ENCODE results near the gene DIAPH3. TPM values are rescaled to one million over a fixed set of nuclear protein-coding genes. Genes with fewer than 3 reads are reported as not detected.

The DIAPH3 gene
- total RNA-seq, 1 experiment from 2014 or later: 11.9 TPM

- DNase-seq (ENCODE audit: low read depth): no peak
Measured at GRCh38 chr13:59873309-59873708, 290.4 kb downstream of the DIAPH3 start.

- no peak for DNase-seq (ENCODE audit: low read depth)
Measured at GRCh38 chr13:59867867-59868266, 295.9 kb downstream of the DIAPH3 start.

GRCh38 chr13:59865398-59865797, 298.3 kb downstream of the DIAPH3 start:
- no peak for DNase-seq (ENCODE audit: low read depth)

GRCh38 chr13:59863621-59864020, 300.1 kb downstream of the DIAPH3 start:
- no peak for DNase-seq (ENCODE audit: low read depth)

GRCh38 chr13:59861676-59862075, 302.1 kb downstream of the DIAPH3 start:
- no peak for DNase-seq (ENCODE audit: low read depth)

- no peak for DNase-seq (ENCODE audit: low read depth)
Measured at GRCh38 chr13:59856281-59856810, 307.4 kb downstream of the DIAPH3 start.

- DNase-seq (ENCODE audit: low read depth): no peak
Measured at GRCh38 chr13:59846845-59847620, 316.7 kb downstream of the DIAPH3 start.

GRCh38 chr13:59843040-59843439, 320.7 kb downstream of the DIAPH3 start:
- DNase-seq (ENCODE audit: low read depth): peak; percentile 1

- peak; percentile 2 for DNase-seq (ENCODE audit: low read depth)
Measured at GRCh38 chr13:59842507-59842906, 321.2 kb downstream of the DIAPH3 start.

- no peak for DNase-seq (ENCODE audit: low read depth)
Measured at GRCh38 chr13:59839186-59839585, 324.5 kb downstream of the DIAPH3 start.

- no peak for DNase-seq (ENCODE audit: low read depth)
Measured at GRCh38 chr13:59837101-59837500, 326.6 kb downstream of the DIAPH3 start.

- DNase-seq (ENCODE audit: low read depth): no peak
Measured at GRCh38 chr13:59835569-59835968, 328.2 kb downstream of the DIAPH3 start.

GRCh38 chr13:59834801-59835200, 328.9 kb downstream of the DIAPH3 start:
- peak; percentile 1 for DNase-seq (ENCODE audit: low read depth)

- no peak for DNase-seq (ENCODE audit: low read depth)
Measured at GRCh38 chr13:59829690-59830089, 334.0 kb downstream of the DIAPH3 start.

- DNase-seq (ENCODE audit: low read depth): peak; percentile 3
Measured at GRCh38 chr13:59823486-59823885, 340.2 kb downstream of the DIAPH3 start.

- no peak for DNase-seq (ENCODE audit: low read depth)
Measured at GRCh38 chr13:59809564-59809963, 354.2 kb downstream of the DIAPH3 start.

GRCh38 chr13:59806801-59807200, 356.9 kb downstream of the DIAPH3 start:
- no peak for DNase-seq (ENCODE audit: low read depth)

GRCh38 chr13:59801107-59801880, 362.4 kb downstream of the DIAPH3 start:
- no peak for DNase-seq (ENCODE audit: low read depth)

GRCh38 chr13:59793107-59793506, 370.6 kb downstream of the DIAPH3 start:
- no peak for DNase-seq (ENCODE audit: low read depth)

GRCh38 chr13:59790626-59791025, 373.1 kb downstream of the DIAPH3 start:
- DNase-seq (ENCODE audit: low read depth): no peak

GRCh38 chr13:59789558-59789957, 374.2 kb downstream of the DIAPH3 start:
- DNase-seq (ENCODE audit: low read depth): no peak

GRCh38 chr13:59787679-59788078, 376.0 kb downstream of the DIAPH3 start:
- DNase-seq (ENCODE audit: low read depth): no peak

GRCh38 chr13:59782696-59783095, 381.0 kb downstream of the DIAPH3 start:
- no peak for DNase-seq (ENCODE audit: low read depth)
